PC-9 (cell line): ENCODE data around the gene COL18A1.

ENCODE experiments used
- EZH2 ChIP-seq: fragments of 200-600 bp; sonication (generic); IDR thresholded peaks from 2 replicates; pipeline ENCODE4 v1.8.0; 2017; ENCODE audit warnings: antibody characterized with exemption, low read depth
- TF ChIP-seq, protein P1 (sequence below): fragments of 200-600 bp; sonication (generic); conservative IDR thresholded peaks from 2 replicates; pipeline ENCODE4 v1.6.1; 2017; ENCODE audit warnings: mixed run types, antibody characterized with exemption, mild to moderate bottlenecking, moderate library complexity

DNA sequence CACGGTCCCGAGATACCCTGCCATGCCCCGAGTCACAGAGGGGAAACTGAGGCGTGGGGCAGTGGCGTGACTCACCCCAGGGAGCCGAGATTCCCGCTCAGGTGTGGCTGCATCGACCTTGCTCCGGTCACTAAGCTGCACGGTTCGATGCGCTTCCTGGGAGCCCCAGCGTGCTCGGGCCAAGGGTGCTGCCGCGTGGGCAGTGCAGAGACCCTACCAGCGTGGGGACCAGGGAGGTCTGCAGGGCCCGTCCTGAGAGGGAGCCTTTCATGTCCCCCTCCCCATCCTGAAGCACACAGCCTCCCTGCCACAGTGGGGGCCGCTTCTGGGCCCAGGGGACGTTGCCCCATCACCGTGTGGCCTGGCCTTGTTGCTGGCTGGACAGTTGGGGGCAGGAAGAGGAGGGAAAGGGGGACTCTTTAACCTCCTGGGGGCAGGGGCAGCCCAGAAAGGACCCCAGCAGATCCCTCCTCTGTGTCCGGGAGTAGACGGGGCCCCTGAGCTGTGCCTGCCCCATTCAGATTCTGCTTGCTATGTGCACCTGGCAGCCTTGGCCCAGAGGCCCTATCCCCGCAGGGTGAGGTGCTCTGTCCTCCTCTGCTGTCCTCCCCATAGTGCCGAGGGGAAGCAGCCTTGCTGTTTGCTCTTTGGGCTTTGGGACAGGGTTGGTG lies 52.3 kb downstream of the COL18A1 start:
- TF ChIP-seq, protein P1, sequence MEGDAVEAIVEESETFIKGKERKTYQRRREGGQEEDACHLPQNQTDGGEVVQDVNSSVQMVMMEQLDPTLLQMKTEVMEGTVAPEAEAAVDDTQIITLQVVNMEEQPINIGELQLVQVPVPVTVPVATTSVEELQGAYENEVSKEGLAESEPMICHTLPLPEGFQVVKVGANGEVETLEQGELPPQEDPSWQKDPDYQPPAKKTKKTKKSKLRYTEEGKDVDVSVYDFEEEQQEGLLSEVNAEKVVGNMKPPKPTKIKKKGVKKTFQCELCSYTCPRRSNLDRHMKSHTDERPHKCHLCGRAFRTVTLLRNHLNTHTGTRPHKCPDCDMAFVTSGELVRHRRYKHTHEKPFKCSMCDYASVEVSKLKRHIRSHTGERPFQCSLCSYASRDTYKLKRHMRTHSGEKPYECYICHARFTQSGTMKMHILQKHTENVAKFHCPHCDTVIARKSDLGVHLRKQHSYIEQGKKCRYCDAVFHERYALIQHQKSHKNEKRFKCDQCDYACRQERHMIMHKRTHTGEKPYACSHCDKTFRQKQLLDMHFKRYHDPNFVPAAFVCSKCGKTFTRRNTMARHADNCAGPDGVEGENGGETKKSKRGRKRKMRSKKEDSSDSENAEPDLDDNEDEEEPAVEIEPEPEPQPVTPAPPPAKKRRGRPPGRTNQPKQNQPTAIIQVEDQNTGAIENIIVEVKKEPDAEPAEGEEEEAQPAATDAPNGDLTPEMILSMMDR, result no peak
- TF ChIP-seq EZH2, result no peak
